Hindlimb muscle (tissue), 1 donor: ENCODE results near the gene MIF. TPM values are rescaled to one million over a fixed set of nuclear protein-coding genes. Genes with fewer than 3 reads are reported as not detected.
A peak's percentile ranks its signal among the peaks of the same experiment; 100 is the strongest.
"Not testable (repeated sequence)": the region's sequence is repeated elsewhere in the genome, so short reads cannot be mapped to it uniquely, and the experiment has no call there.

Source experiments
- DNase-seq: peaks from one replicate; pipeline ENCODE4 v3.0.0-alpha.2; 2013
- polyA plus RNA-seq: library from polyadenylated mRNA; unstranded; fragments of 120-200 nt; gene quantifications from one replicate; pipeline ENCODE4 v1.2.1, GENCODE V29; 2013; ENCODE audit not compliant: insufficient read length

The MIF gene
- polyA plus RNA-seq, 1 donor: 178 TPM

- DNase-seq: no peak
Observed at GRCh38 chr22:23903328-23903971, 9.3 kb downstream of the MIF start.

- peak; percentile 60 for DNase-seq
Observed at GRCh38 chr22:23904573-23905254, 10.5 kb downstream of the MIF start.

- no peak for DNase-seq
Observed at GRCh38 chr22:23906641-23907040, 12.5 kb downstream of the MIF start.

GRCh38 chr22:23907423-23907822, 13.2 kb downstream of the MIF start:
- DNase-seq: not testable (repeated sequence)

GRCh38 chr22:23908587-23909205, 14.5 kb downstream of the MIF start:
- no peak for DNase-seq

GRCh38 chr22:23909296-23909898, 15.2 kb downstream of the MIF start:
- no peak for DNase-seq

GRCh38 chr22:23910496-23911190, 16.5 kb downstream of the MIF start:
- DNase-seq: no peak

- DNase-seq: no peak
Observed at GRCh38 chr22:23911318-23911980, 17.3 kb downstream of the MIF start.

GRCh38 chr22:23912293-23912903, 18.2 kb downstream of the MIF start:
- no peak for DNase-seq

- no peak for DNase-seq
Observed at GRCh38 chr22:23913306-23913660, 19.1 kb downstream of the MIF start.

GRCh38 chr22:23913661-23914353, 19.6 kb downstream of the MIF start:
- peak; percentile 97 for DNase-seq

GRCh38 chr22:23915290-23915689, 21.1 kb downstream of the MIF start:
- no peak for DNase-seq

GRCh38 chr22:23920267-23920611, 26.1 kb downstream of the MIF start:
- not testable (repeated sequence) for DNase-seq

GRCh38 chr22:23921586-23922201, 27.5 kb downstream of the MIF start:
- DNase-seq: not testable (repeated sequence)

- DNase-seq: no peak
Observed at GRCh38 chr22:23922921-23923320, 28.7 kb downstream of the MIF start.

- DNase-seq: no peak
Observed at GRCh38 chr22:23925020-23925606, 30.9 kb downstream of the MIF start.

GRCh38 chr22:23926561-23926960, 32.4 kb downstream of the MIF start:
- no peak for DNase-seq

- no peak for DNase-seq
Observed at GRCh38 chr22:23938328-23939016, 44.3 kb downstream of the MIF start.

GRCh38 chr22:23939017-23939357, 44.8 kb downstream of the MIF start:
- no peak for DNase-seq

- not testable (repeated sequence) for DNase-seq
Observed at GRCh38 chr22:23940166-23940565, 46.0 kb downstream of the MIF start.
